NK-92 (cell line): ENCODE data around the gene ESAM.

Experiments used
- DNase-seq: peaks from one replicate; lab custom pipeline; 2025; ENCODE audit not compliant: unreplicated experiment; lab: John Stamatoyannopoulos, UW

Gene ESAM, protein sequence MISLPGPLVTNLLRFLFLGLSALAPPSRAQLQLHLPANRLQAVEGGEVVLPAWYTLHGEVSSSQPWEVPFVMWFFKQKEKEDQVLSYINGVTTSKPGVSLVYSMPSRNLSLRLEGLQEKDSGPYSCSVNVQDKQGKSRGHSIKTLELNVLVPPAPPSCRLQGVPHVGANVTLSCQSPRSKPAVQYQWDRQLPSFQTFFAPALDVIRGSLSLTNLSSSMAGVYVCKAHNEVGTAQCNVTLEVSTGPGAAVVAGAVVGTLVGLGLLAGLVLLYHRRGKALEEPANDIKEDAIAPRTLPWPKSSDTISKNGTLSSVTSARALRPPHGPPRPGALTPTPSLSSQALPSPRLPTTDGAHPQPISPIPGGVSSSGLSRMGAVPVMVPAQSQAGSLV

DNA sequence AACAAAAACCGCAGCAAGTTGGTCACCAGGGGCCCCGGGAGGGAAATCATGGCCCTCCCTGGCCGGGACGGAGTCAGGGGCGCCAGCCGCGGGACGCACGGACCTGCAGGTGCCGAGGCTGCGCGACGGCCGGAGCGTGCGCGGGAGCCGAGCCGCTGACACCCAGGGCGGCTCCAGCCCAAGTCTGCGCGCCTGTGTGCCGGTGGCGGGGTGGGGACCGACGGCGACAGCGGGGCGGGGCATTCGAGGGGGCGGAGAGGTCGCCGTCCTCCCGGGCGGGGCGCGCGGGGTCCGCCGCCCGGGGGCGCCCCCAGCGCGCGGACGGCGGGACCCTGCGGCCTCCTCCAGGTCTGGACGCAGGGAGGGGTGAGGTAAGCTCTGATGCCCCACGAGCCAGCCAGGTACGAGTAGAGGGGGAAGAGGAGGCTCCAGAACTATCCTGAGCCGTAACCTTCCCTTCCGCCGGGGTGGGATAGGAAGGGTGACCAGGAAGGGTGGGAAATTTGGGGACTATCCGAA is at the start of gene ESAM:
Gene ESAM, minus strand, starts transcription at position 186 of the 519 bp plus-strand sequence. Its CDS starts 136 bp downstream, at position 50.
- no peak for DNase-seq

- no peak for DNase-seq
Measured at GRCh38 chr11:124811399-124812125, 49.5 kb upstream of the ESAM start.

DNA sequence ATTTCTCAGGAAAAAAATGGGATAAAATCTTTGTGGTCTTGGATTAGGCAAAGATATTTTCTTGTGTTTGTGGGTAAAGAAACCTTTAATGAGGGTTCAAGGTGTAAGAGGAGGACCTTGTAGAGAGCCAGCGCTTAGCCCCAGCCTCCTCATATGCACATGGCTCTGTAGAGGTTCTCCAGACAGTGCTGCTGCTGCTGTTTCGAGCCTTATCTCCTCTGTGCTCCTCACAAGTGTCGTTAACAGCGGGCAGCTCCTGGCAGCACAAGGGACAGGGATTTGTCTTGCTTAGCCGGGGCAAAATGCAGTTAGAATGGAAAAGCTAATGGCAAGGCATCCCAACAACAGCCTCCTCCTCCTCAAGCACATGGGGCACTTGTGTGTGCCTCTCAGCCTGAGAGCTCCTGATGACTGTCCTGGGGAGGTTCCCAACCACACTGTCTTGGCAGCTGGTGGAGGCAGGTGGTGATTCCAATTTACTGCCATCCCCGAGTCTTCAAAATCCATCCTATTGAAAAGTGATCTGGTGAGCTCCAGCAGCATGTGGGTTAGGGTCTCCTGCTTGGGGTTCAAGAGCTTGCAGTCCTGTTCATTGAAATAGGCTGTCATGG is 45.7 kb upstream of the ESAM start:
- no peak for DNase-seq

- no peak for DNase-seq
Measured at GRCh38 chr11:124807201-124807600, 45.1 kb upstream of the ESAM start.

GRCh38 chr11:124804884-124805283 is 42.8 kb upstream of the ESAM start:
- DNase-seq = no peak

DNA sequence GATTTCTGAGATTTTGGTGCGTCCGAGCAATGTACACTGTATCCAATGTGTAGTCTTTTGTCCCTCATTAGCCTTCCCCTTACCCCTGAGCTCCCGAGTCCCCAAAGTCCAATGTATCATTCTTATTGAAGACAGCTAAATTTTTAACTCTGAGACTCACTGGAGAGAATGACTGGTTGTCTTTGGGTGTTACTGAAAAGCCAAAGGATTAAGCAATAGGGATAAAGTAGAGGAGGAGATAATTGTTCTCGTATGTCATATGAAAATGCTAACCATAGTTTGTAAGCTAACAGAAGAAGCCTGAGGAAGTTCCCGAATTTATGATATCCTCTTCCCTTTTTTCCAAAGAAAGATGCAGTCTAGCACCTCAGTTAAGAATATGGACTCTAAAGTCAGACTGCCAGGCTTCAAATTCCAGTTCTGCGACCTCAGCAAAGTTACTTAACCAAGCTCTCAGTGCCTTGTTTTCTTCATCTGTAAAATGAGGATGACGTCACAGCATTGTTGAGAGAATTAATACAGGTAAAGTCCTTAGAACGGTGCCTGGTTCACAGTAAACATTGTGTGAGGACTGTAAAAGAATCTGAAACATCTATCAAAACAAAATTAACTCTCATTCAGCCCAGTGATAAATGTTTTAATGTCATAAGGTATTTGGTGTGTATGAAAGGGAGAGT is 39.7 kb upstream of the ESAM start:
- DNase-seq = no peak

DNA sequence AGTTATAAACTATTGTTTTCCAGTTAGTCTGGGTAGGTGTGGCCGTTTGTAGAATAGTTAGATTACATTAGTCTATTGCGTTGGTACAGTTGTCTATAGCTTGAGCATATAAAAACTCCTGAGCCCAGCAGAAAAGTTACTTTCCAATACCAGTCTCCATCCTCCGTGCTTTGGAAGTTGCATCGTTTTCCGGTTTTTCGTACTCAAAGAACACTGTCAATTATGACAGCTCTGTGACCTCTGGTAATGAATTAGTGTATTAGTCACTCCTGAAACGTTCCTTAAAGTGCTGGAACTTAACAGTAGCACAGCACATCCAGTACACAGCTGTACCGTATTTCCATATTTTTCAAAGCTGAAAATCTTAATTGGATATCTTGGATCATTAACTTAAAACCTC is 38.9 kb upstream of the ESAM start:
- DNase-seq = no peak

GRCh38 chr11:124800226-124800929 is 38.3 kb upstream of the ESAM start, which contains the start of gene MSANTD2:
MSANTD2 (minus strand) TSS chr11:124800406; CDS start chr11:124800380, 26 bp downstream.
- DNase-seq = no peak

- DNase-seq = no peak
Measured at GRCh38 chr11:124799348-124800225, 37.5 kb upstream of the ESAM start.

DNA sequence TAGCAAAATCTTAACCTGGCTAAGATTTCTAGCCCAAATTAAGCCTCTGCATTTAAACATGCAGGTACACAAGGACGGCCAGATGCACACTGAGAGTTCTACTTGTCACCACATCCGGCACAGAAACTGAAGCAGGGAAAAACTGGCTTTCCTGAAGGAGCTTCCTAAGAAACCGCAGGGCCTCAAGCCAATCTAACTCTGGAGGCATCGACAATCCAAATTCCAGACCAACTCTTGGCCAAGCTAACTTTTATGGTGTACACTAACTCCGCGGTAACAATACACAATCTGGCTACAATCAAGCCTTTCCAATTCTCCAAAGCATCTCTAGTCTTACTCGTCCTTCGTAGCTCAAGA is 36.9 kb upstream of the ESAM start:
- no peak for DNase-seq

DNA sequence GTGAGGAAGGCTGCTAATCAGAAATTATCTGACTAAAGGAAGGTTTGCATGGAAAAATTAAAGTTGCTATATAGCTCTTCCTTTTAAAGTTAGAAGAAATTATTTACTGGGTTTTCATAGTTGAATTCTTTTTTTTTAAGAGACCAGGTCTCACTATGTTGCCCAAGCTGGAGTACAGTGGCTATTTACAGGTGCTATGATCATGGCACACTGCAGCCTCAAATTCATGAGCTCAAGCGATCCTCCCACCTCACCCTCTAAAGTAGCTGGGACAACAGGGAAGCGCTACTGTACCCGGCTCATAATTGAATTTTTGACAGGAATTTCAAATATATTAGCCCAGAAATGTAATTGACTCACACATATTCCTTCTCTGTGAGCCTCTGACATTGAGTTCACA is 34.2 kb upstream of the ESAM start:
- no peak for DNase-seq

GRCh38 chr11:124793466-124794278 is 31.6 kb upstream of the ESAM start:
- no peak for DNase-seq

- DNase-seq = no peak
Measured at GRCh38 chr11:124791626-124792341, 29.7 kb upstream of the ESAM start.

DNA sequence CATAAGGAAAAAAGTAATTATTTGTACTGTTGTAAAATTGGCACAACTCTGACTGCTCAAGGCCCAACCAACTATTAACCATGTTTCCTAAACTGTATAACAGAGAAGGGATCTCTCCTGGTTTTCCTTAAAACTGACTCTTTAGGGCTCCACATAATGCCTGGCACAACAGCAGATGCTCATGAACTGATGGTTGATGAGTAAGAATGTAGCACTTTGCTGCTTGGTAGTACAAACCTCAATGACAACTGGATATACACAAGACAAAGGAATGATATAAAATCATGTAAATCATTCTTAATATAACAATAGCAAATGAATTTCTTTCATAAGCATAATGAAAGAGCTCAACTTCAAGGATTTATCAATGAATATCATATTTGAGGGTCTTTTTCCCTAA is 26.4 kb upstream of the ESAM start:
- DNase-seq = no peak

- no peak for DNase-seq
Measured at GRCh38 chr11:124784051-124784450, 22.0 kb upstream of the ESAM start.

DNA sequence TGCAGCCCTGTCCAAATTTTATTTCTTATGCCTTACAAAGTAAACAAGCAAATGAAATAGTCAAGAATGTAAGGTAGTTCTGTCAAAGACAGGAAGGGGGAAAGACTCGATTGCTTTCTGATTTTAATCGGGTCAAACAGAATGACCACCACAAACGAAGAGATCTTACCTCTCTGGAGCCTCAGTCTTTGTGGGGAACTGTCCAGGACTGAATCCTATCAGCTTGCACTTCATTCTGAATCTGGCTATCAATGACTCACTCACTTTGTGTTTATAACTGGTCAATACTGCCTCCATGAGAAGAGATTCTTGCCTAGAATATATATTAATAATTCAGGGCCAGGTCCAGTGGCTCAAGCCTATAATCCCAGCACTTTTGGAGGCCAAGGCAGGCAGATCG is 20.9 kb upstream of the ESAM start:
- no peak for DNase-seq

- DNase-seq = no peak
Measured at GRCh38 chr11:124779568-124779967, 17.5 kb upstream of the ESAM start.

GRCh38 chr11:124778281-124778680 is 16.2 kb upstream of the ESAM start:
- no peak for DNase-seq
